CD4-positive, CD25-positive, alpha-beta regulatory T cell (primary cell): ENCODE data around the gene ATP5PB. TPM values are rescaled to one million over a fixed set of nuclear protein-coding genes. Genes with fewer than 3 reads are reported as not detected.

Experiments used
- ATAC-seq, 2 donors: fragments of 150-1000 bp; cut with Tn5 transposase; one replicate each; pipeline ENCODE4 v1.10.0; 2021; ENCODE audit warnings: low read depth in 2 of 2, moderate number of reproducible peaks in 2 of 2, moderate library complexity in 1 of 2
- DNase-seq, 3 donors: peaks; one replicate each; pipeline versions ENCODE4 v3.0.0 to v3.0.0-alpha.2; 2012 to 2022; ENCODE audit warnings: mixed read lengths in 1 of 3
- H3K27ac ChIP-seq: one replicate; pipeline ENCODE4 v1.7.0; 2013; ENCODE audit warnings: mild to moderate bottlenecking, low read length; ENCODE audit not compliant: insufficient read depth, poor library complexity, severe bottlenecking
- H3K27me3 ChIP-seq: one replicate; pipeline ENCODE4 v1.7.0; 2013; ENCODE audit warnings: low read length; ENCODE audit not compliant: control insufficient read depth, insufficient read depth
- H3K36me3 ChIP-seq: one replicate; pipeline ENCODE4 v1.7.0; 2013; ENCODE audit warnings: mild to moderate bottlenecking, low read length, moderate library complexity; ENCODE audit not compliant: control insufficient read depth, insufficient read depth
- H3K4me1 ChIP-seq: 2 replicates; pipeline ENCODE4 v1.7.0; 2013; ENCODE audit warnings: mild to moderate bottlenecking, low read length; ENCODE audit not compliant: insufficient read depth, control insufficient read depth, poor library complexity, severe bottlenecking
- H3K4me3 ChIP-seq: one replicate; pipeline ENCODE4 v1.7.0; 2013; ENCODE audit warnings: low read depth, mild to moderate bottlenecking, low read length, moderate library complexity
- H3K9me3 ChIP-seq, 2 experiments: 1 replicate in 1 of 2; 2 replicates in 1 of 2; pipeline ENCODE4 v1.7.0; 2013; ENCODE audit warnings: low read length in 2 of 2, mild to moderate bottlenecking in 1 of 2, moderate library complexity in 1 of 2; ENCODE audit not compliant: control insufficient read depth in 2 of 2
- H3K27ac Mint-ChIP-seq, 3 donors: one replicate each; pipeline ENCODE4 v1.8.0; 2020 to 2022; ENCODE audit warnings: mild to moderate bottlenecking in 3 of 3, mixed read lengths in 3 of 3, moderate library complexity in 2 of 3
- H3K27me3 Mint-ChIP-seq: one replicate; pipeline ENCODE4 v1.8.0; 2022; ENCODE audit warnings: mild to moderate bottlenecking, mixed read lengths
- H3K36me3 Mint-ChIP-seq: one replicate; pipeline ENCODE4 v1.8.0; 2020; ENCODE audit warnings: mixed read lengths
- H3K4me1 Mint-ChIP-seq, 4 donors: one replicate each; pipeline ENCODE4 v1.8.0; 2020 to 2022; ENCODE audit warnings: mixed read lengths in 4 of 4, mild to moderate bottlenecking in 1 of 4
- H3K4me3 Mint-ChIP-seq, 4 donors: one replicate each; pipeline ENCODE4 v1.8.0; 2020 to 2022; ENCODE audit warnings: mild to moderate bottlenecking in 4 of 4, mixed read lengths in 4 of 4, moderate library complexity in 3 of 4
- H3K9me3 Mint-ChIP-seq, 7 donors: one replicate each; pipeline ENCODE4 v1.8.0; 2020 to 2022; ENCODE audit warnings: mixed read lengths in 7 of 7, mild to moderate bottlenecking in 3 of 7, moderate library complexity in 2 of 7
- polyA plus RNA-seq, 4 donors: library from polyadenylated mRNA; unstranded; fragments of 300-500 nt; fragmentation: Illumina TruSeq; gene quantifications; one replicate each; pipeline ENCODE4 v1.2.3, GENCODE V29; 2021
- total RNA-seq: library from RNA; stranded (reverse); gene quantifications from one replicate; pipeline ENCODE4 v1.2.3, GENCODE V29; 2022

ATP5PB gene
- total and polyA plus RNA-seq, 5 donors from 2014 or later, result 85.1 to 569 (median 440) TPM

DNA sequence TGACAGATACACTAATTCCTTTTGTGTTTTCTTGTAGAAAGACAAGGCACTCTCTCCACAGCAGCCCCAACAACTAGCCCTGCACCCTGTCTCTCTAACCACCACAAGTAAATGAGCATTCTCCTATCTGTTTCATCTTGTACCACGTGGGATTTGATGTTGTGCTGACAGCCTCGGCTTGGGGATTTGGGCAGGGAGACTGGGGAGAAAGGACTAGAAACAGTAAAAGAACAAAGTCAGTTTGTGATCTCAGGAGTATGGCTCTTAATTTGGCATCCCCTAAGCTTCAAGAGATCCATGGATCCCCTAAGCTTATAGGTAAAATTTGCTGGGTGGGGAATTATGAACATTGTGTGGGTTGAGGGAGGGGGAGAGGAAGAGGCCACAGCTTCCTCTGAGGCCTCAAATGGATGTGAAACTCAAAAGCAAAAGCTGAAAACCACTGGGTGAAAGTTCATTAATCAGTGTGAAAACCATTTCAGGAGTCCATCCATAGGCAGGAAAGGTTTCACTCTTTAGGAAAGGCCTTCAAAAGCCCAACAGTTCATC, 27.6 kb downstream of the ATP5PB start:
- H3K27ac Mint-ChIP-seq, result peak overlapping the region; percentile 89 to 99 (median 93)
- Histone ChIP-seq H3K4me1 (peaks cover 60% of the 10 kb centered on the region), H3K4me3 (peak overlapping the region; percentile 68)

DNA sequence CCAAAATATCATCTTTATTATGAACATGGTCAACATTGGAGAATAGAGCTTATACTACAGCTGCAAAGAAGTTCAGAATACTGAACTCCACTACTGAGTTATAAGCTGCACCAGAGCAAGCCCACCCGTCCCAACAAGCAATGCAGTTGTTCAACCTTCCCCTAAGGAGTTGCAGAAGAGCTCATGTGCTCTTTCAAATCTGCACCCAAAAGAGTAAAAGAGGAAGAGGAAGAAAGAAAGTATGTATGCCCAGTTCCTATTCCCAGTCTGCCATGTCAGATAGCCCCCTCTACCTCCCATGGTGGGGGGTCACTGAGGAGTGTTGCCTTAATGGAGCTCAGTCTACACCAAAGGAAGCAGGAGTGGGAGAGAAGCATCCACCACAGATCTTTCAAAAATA, 31.4 kb downstream of the ATP5PB start:
- ATAC-seq, result no peak
- no peak overlapping the region for H3K27ac Mint-ChIP-seq

More for the DNA sequence above, 27.6 kb downstream of the ATP5PB start:
- no peaks in the 10 kb centered on the region for H3K36me3 ChIP-seq
- Mint-ChIP-seq H3K4me1 (peaks cover 13 to 70% (median 48%) of the 10 kb centered on the region in 4 donors), H3K27me3 (no peaks in the 10 kb centered on the region), H3K9me3 (peaks cover 0 to 2% (median 0%) of the 10 kb centered on the region in 7 donors), H3K36me3 (peaks cover 22% of the 10 kb centered on the region), H3K4me3 (peak overlapping the region; percentile 62 to 91 (median 83))
- no peaks in the 10 kb centered on the region for H3K27me3 ChIP-seq
- no peaks in the 10 kb centered on the region for H3K9me3 ChIP-seq
- DNase-seq (peak; percentile 6 to 84 (median 71)), ATAC-seq (peak; percentile 66 to 71)
- peak overlapping the region; percentile 71 for H3K27ac ChIP-seq

DNA sequence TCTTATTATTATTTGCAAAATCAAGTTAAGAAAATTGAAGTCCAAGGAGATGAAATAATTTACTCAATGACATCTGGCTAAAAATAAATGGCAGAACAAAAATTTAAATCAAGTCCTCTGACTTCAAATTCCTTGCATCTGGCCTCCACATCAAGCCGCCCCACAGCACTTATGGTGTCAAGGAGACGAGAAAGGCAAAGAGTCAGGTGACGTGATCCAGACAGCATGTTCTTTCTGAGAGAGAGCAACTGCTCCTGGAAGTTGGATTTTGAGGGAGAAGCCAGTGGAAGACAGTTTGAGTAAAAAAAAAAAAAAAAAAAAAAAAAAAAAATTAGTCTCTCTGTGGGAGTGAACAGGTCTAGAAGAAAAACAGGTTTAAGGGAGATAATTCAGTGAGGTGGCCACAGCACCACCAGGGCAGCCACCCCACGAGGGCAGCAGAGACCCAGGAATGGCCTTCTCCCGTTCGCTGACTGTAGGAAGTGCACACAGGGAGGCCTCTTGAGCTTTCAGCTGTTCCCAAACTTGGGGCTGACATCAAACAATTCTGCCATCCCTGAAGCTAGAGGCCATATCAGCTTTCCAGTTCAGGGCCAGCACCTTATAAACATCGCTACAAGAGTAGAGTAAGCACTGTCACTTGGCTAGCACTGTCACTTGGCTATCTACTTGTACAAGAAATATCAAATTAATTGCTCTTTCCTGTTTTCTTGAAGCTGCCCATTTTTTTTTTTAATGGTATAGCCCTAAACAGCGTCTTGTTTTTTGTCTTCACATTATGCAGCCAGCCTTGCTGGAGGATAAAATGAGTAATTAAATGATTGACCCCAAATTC, 32.3 kb downstream of the ATP5PB start:
- Histone ChIP-seq H3K4me3 (no peak overlapping the region), H3K27me3 (no peaks in the 10 kb centered on the region), H3K36me3 (no peaks in the 10 kb centered on the region), H3K27ac (no peak overlapping the region), H3K9me3 (no peaks in the 10 kb centered on the region), H3K4me1 (peaks cover 20% of the 10 kb centered on the region)
- H3K9me3 Mint-ChIP-seq, result peaks cover 0 to 2% (median 0%) of the 10 kb centered on the region in 7 donors
- H3K27ac Mint-ChIP-seq, result no peak overlapping the region
- H3K27me3 Mint-ChIP-seq, result no peaks in the 10 kb centered on the region
- peak; percentile 23 to 63 (median 40) for DNase-seq
- H3K4me1 Mint-ChIP-seq, result peaks cover 10 to 45% (median 20%) of the 10 kb centered on the region in 4 donors
- H3K4me3 Mint-ChIP-seq, result no peak overlapping the region
- ATAC-seq, result peak; percentile 56 to 60
- H3K36me3 Mint-ChIP-seq, result peaks cover 16% of the 10 kb centered on the region

More for the DNA sequence above, 31.4 kb downstream of the ATP5PB start:
- no peaks in the 10 kb centered on the region for H3K9me3 ChIP-seq
- Mint-ChIP-seq H3K27me3 (no peaks in the 10 kb centered on the region), H3K4me3 (no peak overlapping the region), H3K36me3 (peaks cover 16% of the 10 kb centered on the region), H3K9me3 (peaks cover 0 to 2% (median 0%) of the 10 kb centered on the region in 7 donors), H3K4me1 (peaks cover 10 to 54% (median 29%) of the 10 kb centered on the region in 4 donors)
- no peaks in the 10 kb centered on the region for H3K27me3 ChIP-seq
- no peak for DNase-seq
- H3K27ac ChIP-seq, result no peak overlapping the region
- no peaks in the 10 kb centered on the region for H3K36me3 ChIP-seq
- peaks cover 29% of the 10 kb centered on the region for H3K4me1 ChIP-seq
- H3K4me3 ChIP-seq, result no peak overlapping the region

DNA sequence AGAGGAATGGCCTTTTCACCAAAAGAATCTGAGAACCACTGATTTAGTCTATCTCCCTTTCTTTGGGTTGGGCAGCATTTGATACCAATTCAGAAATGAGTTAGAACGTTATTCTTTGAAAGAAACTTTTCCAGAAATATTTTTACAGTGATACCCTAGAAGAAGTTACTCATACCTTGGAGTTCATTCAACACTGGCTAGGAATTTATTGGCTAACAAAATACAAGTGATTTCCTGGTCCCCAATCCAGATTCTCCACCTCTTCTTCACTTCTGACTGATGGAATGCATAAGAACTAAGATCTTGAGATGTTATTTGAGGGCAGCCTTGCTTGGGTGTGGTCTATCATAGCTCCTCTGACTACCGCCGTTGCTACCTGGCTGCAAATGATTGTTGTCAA, 33.9 kb downstream of the ATP5PB start:
- no peak overlapping the region for H3K4me3 Mint-ChIP-seq
- ATAC-seq (no peak), DNase-seq (no peak)
- Histone ChIP-seq H3K36me3 (no peaks in the 10 kb centered on the region), H3K27me3 (no peaks in the 10 kb centered on the region), H3K27ac (no peak overlapping the region), H3K9me3 (no peaks in the 10 kb centered on the region), H3K4me3 (no peak overlapping the region), H3K4me1 (peaks cover 4% of the 10 kb centered on the region)
- peak overlapping the region in 1 of 3 donors; percentile 47 for H3K27ac Mint-ChIP-seq
- H3K9me3 Mint-ChIP-seq, result no peaks in the 10 kb centered on the region
- no peaks in the 10 kb centered on the region for H3K27me3 Mint-ChIP-seq
- H3K4me1 Mint-ChIP-seq, result peaks cover under 1 to 29% (median 8%) of the 10 kb centered on the region in 4 donors
- H3K36me3 Mint-ChIP-seq, result peaks cover 7% of the 10 kb centered on the region

DNA sequence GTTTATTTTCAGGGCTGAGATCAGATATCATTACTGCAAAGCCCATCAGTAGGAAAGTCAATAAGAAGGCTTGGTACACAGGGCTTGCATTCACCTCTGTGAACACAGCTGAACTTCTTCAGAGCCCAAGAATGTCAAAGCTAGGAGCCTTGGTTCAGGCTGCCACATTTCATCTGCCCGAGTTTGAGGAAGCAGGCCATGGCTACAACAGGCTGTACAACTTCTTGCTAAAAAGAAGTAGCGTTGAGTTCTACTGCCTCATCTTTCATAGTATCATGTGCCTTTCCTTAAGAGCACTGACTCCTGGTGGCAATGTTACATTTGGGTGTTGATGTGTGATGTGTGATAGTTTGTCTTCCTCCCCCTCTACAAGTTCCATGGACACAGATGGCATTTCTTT, 34.6 kb downstream of the ATP5PB start:
- Histone ChIP-seq H3K27me3 (no peaks in the 10 kb centered on the region), H3K27ac (no peak overlapping the region), H3K36me3 (no peaks in the 10 kb centered on the region), H3K9me3 (no peaks in the 10 kb centered on the region), H3K4me1 (no peaks in the 10 kb centered on the region), H3K4me3 (no peak overlapping the region)
- Mint-ChIP-seq H3K27me3 (no peaks in the 10 kb centered on the region), H3K27ac (no peak overlapping the region), H3K4me1 (peaks cover 0 to 22% (median 4%) of the 10 kb centered on the region in 4 donors), H3K9me3 (no peaks in the 10 kb centered on the region), H3K36me3 (no peaks in the 10 kb centered on the region), H3K4me3 (no peak overlapping the region)
- ATAC-seq, result no peak
- DNase-seq, result no peak

DNA sequence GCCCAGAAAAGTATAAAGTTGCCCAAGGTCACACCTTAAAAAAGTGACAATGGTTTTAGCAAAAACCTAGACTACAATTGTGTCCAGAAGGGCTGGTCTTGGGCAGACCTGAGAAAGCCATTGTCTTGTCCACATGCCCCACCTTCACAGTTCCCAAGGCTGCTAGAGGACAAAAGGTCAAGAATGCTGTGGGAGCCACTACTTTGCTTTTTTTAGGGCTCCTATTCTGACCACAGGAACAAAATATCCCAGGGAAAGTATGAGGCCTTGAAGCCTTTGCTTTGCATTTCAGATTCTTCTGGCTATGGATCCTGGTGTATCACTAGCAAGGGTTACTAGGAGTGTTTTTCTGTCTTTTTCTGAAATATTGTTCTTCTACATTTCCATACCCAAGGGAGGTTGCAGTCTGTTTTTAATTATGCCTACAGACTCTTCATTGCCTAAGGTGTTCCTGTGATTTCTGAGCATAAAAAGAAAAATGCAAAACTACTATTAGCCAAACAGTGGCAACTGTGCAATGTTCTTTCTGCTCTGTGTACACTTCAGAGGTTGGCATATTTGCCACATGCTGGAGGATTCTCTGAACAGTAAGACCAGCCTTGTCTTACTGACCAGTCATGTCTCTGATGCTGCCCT, 35.2 kb downstream of the ATP5PB start:
- H3K36me3 ChIP-seq, result no peaks in the 10 kb centered on the region
- Mint-ChIP-seq H3K4me3 (no peak overlapping the region), H3K36me3 (no peaks in the 10 kb centered on the region), H3K27me3 (no peaks in the 10 kb centered on the region), H3K4me1 (peaks cover 0 to 22% (median 4%) of the 10 kb centered on the region in 4 donors), H3K9me3 (no peaks in the 10 kb centered on the region), H3K27ac (peak overlapping the region in 2 of 3 donors; percentile 38 to 55)
- H3K9me3 ChIP-seq, result no peaks in the 10 kb centered on the region
- no peak overlapping the region for H3K4me3 ChIP-seq
- no peak overlapping the region for H3K27ac ChIP-seq
- no peaks in the 10 kb centered on the region for H3K27me3 ChIP-seq
- ATAC-seq, result no peak
- H3K4me1 ChIP-seq, result no peaks in the 10 kb centered on the region
- DNase-seq, result no peak

DNA sequence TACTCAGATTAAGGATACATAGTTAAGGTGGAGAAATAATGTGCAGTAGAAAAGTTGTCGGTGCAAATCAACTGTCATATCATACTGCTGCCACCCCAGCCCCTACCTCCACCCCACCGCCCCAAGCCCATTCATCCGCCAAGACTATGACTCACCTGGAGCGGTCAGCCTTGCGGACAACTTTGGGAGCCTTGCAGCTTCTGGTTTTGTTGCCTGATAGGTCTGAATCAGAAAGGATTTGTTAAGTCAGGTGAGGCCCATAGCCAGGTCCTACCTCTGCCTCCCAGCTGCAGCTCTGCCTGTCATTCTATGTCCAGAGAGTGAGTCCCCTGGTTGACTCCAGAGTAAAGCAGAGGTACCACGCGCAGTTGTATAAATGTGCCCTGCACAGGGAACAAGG, 37.2 kb downstream of the ATP5PB start:
- Mint-ChIP-seq H3K27ac (no peak overlapping the region), H3K36me3 (no peaks in the 10 kb centered on the region), H3K27me3 (peaks cover 4% of the 10 kb centered on the region), H3K9me3 (no peaks in the 10 kb centered on the region), H3K4me1 (peaks cover 0 to 17% (median 3%) of the 10 kb centered on the region in 4 donors), H3K4me3 (no peak overlapping the region)
- no peak for ATAC-seq
- Histone ChIP-seq H3K27me3 (no peaks in the 10 kb centered on the region), H3K4me1 (no peaks in the 10 kb centered on the region), H3K9me3 (no peaks in the 10 kb centered on the region), H3K4me3 (no peak overlapping the region), H3K27ac (no peak overlapping the region), H3K36me3 (no peaks in the 10 kb centered on the region)
- no peak for DNase-seq
